Bronchial epithelial cell (primary cell): ENCODE data around the gene CANT1. TPM values are rescaled to one million over a fixed set of nuclear protein-coding genes. Genes with fewer than 3 reads are reported as not detected.

Experiments
- DNase-seq: peaks from one replicate; pipeline ENCODE4 v3.0.0-alpha.2; 2010; ENCODE audit warnings: low read depth
- FAIRE-seq: peaks from 2 replicates; lab custom pipeline; 2011; peaks lifted over from hg19 to GRCh38; lab: Jason Lieb, UNC
- H3K27me3 ChIP-seq: 2 replicates; pipeline ENCODE4 v1.5.1; 2011; ENCODE audit warnings: low read length; ENCODE audit not compliant: control insufficient read depth, insufficient read depth
- H3K36me3 ChIP-seq: 2 replicates; pipeline ENCODE4 v1.5.1; 2011; ENCODE audit warnings: low read length; ENCODE audit not compliant: control insufficient read depth, insufficient read depth
- H3K4me3 ChIP-seq: 2 replicates; pipeline ENCODE4 v1.5.1; 2011; ENCODE audit warnings: mild to moderate bottlenecking, low read depth, low read length, control low read depth
- total RNA-seq: library from RNA; depleted of rRNA; stranded (reverse); fragments of >200 nt; gene quantifications from 2 replicates; pipeline ENCODE4 v1.2.1, GENCODE V29; 2014
- TF ChIP-seq, protein P1 (sequence below): IDR thresholded peaks from 2 replicates; pipeline ENCODE4 v1.5.1; 2011; ENCODE audit warnings: mild to moderate bottlenecking, moderate library complexity, low read length, control low read depth, inconsistent platforms; ENCODE audit not compliant: insufficient read depth, severe bottlenecking

The CANT1 gene
- total RNA-seq, 1 donor from 2014 or later: 60.0 TPM

DNA sequence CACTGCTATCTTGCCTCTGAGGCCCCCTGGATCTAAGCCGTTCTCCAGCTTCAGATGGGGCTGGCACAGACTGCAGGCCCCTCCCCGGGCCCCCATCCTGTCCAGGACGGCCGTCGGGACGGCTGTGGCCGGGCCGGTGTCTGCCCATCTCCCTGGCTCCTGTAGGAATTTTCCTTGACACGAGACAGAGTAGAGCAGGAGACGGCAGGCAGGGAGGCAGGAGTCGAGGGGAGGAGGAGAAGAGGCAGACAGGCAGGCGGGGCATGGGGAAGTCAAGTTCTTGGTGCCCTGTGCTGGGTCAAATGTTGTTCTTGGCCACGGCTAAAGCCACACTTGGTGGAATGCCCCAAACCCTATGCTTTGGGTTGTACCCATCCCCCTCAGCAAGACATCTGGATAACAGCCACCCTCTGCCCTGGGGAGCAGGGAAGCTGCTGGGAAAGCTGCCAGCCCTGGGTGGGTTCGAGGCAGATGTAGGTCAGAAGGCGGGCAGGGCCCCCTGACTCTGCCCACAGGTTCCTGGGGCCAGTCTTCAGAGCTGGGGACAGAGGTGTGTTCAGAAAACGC lies 18.4 kb upstream of the CANT1 start:
- FAIRE-seq (no peak), DNase-seq (no peak)
- Histone ChIP-seq H3K36me3 (no peaks in the 10 kb centered on the region), H3K4me3 (no peak overlapping the region), H3K27me3 (peaks cover 12% of the 10 kb centered on the region)
- TF ChIP-seq, protein P1, sequence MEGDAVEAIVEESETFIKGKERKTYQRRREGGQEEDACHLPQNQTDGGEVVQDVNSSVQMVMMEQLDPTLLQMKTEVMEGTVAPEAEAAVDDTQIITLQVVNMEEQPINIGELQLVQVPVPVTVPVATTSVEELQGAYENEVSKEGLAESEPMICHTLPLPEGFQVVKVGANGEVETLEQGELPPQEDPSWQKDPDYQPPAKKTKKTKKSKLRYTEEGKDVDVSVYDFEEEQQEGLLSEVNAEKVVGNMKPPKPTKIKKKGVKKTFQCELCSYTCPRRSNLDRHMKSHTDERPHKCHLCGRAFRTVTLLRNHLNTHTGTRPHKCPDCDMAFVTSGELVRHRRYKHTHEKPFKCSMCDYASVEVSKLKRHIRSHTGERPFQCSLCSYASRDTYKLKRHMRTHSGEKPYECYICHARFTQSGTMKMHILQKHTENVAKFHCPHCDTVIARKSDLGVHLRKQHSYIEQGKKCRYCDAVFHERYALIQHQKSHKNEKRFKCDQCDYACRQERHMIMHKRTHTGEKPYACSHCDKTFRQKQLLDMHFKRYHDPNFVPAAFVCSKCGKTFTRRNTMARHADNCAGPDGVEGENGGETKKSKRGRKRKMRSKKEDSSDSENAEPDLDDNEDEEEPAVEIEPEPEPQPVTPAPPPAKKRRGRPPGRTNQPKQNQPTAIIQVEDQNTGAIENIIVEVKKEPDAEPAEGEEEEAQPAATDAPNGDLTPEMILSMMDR: no peak

DNA sequence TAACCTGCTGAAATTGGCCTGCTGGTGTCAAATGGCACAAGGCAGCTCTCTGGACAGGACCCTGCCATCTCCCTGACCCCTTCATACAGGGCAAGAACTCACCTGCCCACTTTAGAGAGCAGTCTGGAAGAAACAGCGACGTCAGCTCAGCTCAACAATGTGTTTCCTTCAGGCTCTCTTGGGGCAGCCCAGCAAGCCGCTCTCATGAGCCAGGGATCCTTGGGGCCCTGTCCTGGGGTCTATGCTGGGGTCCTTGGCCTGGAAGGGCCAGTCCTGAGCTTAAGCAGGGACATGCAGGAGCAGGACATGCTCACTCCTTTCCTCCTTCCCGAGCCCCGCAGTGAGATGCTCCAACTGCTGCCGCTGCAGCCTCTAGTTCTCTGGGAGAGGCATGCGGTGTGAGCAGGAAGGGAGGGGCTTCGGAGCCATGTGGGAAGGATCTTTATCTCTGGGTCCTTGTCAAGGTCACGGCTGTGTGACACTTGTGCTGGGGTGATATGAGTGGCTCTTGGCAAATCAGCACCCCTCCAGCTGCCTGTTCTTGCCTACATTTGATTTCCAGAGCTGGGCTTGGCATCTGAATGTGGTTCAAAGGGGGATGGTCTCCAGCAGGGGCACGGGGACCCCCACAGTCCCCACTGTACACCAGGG lies 17.8 kb upstream of the CANT1 start:
- TF ChIP-seq, protein P1: no peak
- Histone ChIP-seq H3K27me3 (peaks cover 12% of the 10 kb centered on the region), H3K4me3 (no peak overlapping the region), H3K36me3 (no peaks in the 10 kb centered on the region)
- FAIRE-seq (no peak), DNase-seq (no peak)

DNA sequence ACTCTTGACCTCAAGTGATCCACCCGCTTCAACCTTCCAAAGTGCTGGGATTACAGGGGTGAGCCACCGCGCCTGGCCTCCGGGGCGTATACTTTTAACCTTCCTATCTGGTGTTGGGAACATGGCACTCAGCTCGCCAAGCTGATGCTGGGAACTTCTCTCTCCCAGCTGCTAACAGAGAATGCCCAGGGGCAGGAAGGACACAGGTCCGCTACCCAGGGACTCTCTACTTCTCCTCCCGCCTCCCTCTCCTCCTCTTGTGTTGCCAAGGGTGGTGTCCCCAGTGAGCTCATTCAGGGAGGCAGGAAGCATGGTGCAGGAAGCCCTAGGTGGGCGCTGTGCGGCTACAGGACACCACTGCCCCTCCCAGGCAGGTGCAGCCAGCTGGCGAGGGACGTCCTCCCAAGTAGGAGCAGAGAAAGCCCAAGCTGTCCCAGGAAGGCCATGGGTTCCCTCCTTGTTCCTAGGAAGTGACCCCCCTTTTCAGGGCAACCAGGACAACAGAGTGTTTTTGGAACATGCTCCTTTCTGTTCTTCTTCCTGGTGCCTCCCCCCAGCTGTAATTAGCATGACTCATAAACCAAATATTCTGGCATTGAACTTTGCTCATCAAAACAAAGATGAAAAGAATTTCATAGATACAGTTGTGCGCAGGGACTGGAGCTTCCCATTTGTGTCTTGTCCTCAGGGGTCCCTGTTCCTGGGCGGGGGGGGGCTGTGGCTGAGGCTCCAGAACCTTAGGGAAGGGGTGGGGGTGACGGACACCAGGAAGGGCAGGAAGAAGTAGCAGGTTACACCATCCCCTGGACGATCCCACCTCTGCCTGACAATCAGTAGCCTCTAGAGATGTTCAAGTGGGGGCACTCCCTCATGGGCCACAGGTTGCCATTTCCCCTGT lies 17.1 kb upstream of the CANT1 start:
- TF ChIP-seq, protein P1: no peak
- Histone ChIP-seq H3K4me3 (no peak overlapping the region), H3K27me3 (peaks cover 9% of the 10 kb centered on the region), H3K36me3 (no peaks in the 10 kb centered on the region)
- FAIRE-seq (no peak), DNase-seq (peak; percentile 46)

DNA sequence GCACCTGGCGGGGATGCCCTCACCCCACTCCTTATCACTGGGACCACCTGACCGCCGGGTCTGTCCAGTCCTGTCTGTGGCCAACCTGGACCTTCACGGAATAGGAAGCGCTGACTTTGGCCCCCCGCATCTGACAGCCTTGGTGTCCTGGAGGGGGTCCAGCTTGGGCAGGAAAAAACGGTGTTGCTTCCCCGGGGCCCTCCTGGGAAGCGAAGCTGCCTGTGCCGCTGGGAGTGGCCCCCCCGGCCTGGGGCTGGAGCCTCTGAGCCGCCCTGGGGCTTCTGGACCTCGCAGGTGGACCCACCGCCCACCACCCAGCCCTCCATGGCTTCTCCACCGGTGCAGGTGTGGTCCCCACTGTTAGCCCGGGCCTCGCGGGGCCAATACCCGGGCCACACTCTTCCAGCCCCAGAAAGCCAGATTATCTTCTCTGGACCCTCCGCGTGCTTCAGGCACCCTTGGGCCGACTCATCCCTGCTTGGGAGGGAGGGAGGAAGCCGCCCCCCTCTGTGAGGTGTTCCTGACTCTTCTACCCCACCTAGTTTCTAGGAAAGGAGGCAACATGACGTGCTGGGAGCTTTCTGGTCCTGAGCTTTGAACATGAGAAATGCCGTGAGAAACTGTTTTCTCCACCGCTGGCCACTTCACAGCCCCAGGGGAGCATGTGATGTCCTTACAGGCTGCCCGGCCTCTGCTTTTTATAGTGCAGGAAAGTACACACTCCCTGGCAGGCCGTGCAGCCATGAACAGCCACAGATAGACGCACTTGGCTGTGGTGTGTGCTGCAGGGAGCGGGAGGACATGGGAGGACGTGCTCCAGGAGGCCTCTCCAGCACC lies 15.6 kb upstream of the CANT1 start:
- peaks cover 9% of the 10 kb centered on the region for H3K27me3 ChIP-seq
- FAIRE-seq (no peak), DNase-seq (no peak)
- H3K36me3 ChIP-seq: no peaks in the 10 kb centered on the region
- H3K4me3 ChIP-seq: peak overlapping the region; percentile 39
- TF ChIP-seq, protein P1: no peak

DNA sequence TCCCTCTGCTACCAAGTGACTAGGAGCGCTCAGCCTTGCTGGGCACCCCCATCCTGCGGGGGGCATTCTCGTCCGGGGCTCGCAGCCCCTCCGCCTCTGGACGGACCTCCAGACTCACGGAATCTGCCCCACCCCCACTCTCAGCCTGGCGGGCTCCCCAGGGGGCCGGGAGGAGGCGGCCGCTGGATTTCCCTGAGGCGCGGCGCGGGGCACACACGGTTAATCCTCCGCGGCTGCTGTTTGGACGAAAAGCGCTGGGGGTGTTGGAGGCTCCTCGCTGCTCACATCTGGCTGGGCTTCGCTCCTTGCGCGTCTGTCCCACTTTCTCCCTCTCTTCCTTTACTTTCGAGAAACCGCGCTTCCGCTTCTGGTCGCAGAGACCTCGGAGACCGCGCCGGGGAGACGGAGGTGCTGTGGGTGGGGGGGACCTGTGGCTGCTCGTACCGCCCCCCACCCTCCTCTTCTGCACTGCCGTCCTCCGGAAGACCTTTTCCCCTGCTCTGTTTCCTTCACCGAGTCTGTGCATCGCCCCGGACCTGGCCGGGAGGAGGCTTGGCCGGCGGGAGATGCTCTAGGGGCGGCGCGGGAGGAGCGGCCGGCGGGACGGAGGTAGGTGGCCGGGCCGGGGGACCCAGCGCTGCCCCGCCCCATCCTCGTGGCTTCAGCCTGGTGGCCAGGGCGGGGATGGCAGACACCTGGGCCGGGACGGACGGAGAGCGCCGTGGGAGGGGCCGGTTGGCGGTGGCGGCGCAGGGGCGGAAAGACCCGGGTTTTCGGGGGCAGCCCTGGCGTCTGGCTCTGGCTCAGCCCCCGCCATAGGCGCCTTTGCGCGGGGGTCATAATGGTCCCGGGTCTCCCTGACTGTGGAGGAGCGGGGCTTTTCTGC lies 14.6 kb upstream of the CANT1 start, which contains the start of gene C1QTNF1:
TSS of gene C1QTNF1 (plus strand) at position 284 of the 886 bp plus-strand sequence. CDS start 19,800 bp downstream, outside the sequence.
- DNase-seq (no peak), FAIRE-seq (no peak)
- TF ChIP-seq, protein P1: peak; percentile 40
- H3K27me3 ChIP-seq: peaks cover 7% of the 10 kb centered on the region
- no peaks in the 10 kb centered on the region for H3K36me3 ChIP-seq
- peak within 1 kb of the TSS; percentile 39 for H3K4me3 ChIP-seq
